ENCODE data around the gene LY6G5C.

GRCh38 chr6:31729515-31729978, 48.7 kb upstream of the LY6G5C start:
- TF ChIP-seq CTCF (IDR thresholded peaks at IDR 0.05; ENCODE audit: low read length) (no peak; the same call in 1 of the 2 replicates), EZH2 (optimal IDR thresholded peaks at IDR 0.05; ENCODE audit: low read depth, low read length) (no peak)
